K562 (cell line): Measurements from ENCODE around the gene SRSF9.

Experiments
- CREB1 ChIP-seq, 2 experiments: sonication (generic) in 1 of 2; formaldehyde crosslinking in 1 of 2; IDR thresholded peaks; 2 replicates each; pipeline versions ENCODE4 v1.6.1 to v1.8.0; 2012 to 2022; ENCODE audit warnings: inconsistent platforms in 1 of 2, mild to moderate bottlenecking in 1 of 2, missing genetic modification reagents in 1 of 2, moderate library complexity in 1 of 2
- CREM ChIP-seq: IDR thresholded peaks from 2 replicates; pipeline ENCODE4 v1.6.1; 2014; ENCODE audit warnings: antibody characterized with exemption, low read depth
- CTBP1 ChIP-seq: fragments of 450-650 bp; IDR thresholded peaks from 2 replicates; pipeline ENCODE4 v1.6.1; 2016; ENCODE audit warnings: borderline replicate concordance
- FOXA1 ChIP-seq: fragments of 450-650 bp; IDR thresholded peaks from 2 replicates; pipeline ENCODE4 v1.6.1; 2016; ENCODE audit warnings: mild to moderate bottlenecking, borderline replicate concordance
- MAFK ChIP-seq: IDR thresholded peaks from 2 replicates; pipeline ENCODE4 v1.6.1; 2011; ENCODE audit warnings: low read length, improper control_type of control experiment
- POLR2AphosphoS5 ChIP-seq: IDR thresholded peaks from 2 replicates; pipeline ENCODE4 v1.6.1; 2011; ENCODE audit warnings: mild to moderate bottlenecking, low read depth, low read length, moderate library complexity; ENCODE audit not compliant: control insufficient read depth, insufficient read depth
- PREB ChIP-seq: sonication (generic); formaldehyde crosslinking; IDR thresholded peaks from 2 replicates; pipeline ENCODE4 v1.8.1; 2023; ENCODE audit warnings: mild to moderate bottlenecking, missing genetic modification reagents
- SIN3A ChIP-seq, 2 experiments: fragments of 150-350 bp in 1 of 2; IDR thresholded peaks; 2 replicates each; pipeline ENCODE4 v1.6.1; 2011 to 2016; ENCODE audit warnings: borderline replicate concordance in 2 of 2, low read depth in 2 of 2, low read length in 2 of 2, mild to moderate bottlenecking in 2 of 2, moderate library complexity in 2 of 2; ENCODE audit not compliant: control insufficient read depth in 1 of 2
- TAF1 ChIP-seq: IDR thresholded peaks from 2 replicates; pipeline ENCODE4 v1.6.1; 2011; ENCODE audit warnings: mild to moderate bottlenecking, low read length, moderate library complexity; ENCODE audit not compliant: insufficient read depth, control insufficient read depth, severe bottlenecking; ENCODE audit errors: extremely low read depth
- VEZF1 ChIP-seq: fragments of 200-800 bp; sonication (Bioruptor generic); IDR thresholded peaks from 2 replicates; pipeline ENCODE4 v1.6.1; 2017; ENCODE audit warnings: missing genetic modification characterization, missing compliant biosample characterization
- TF ChIP-seq, protein P1 (sequence below), 3 experiments: IDR thresholded peaks in 2 of 3; conservative IDR thresholded peaks in 1 of 3; 2 replicates each; pipeline ENCODE4 v1.5.1; 2011 to 2012; ENCODE audit warnings: low read length in 3 of 3, mild to moderate bottlenecking in 3 of 3, control low read depth in 2 of 3, improper control_type of control experiment in 1 of 3, inconsistent platforms in 1 of 3, low read depth in 1 of 3, mixed read lengths in 1 of 3, moderate library complexity in 1 of 3; ENCODE audit not compliant: insufficient read depth in 2 of 3

- TF ChIP-seq VEZF1 (CRISPR knock-in tag) (no peak), FOXA1 (no peak), CTBP1 (no peak), TAF1 (no peak), CREM (no peak), MAFK (no peak), CREB1 (IDR thresholded peaks at IDR 0.05) (no peak), CREB1 (CRISPR knock-in tag; IDR thresholded peaks at IDR 0.05) (no peak), PREB (no peak), SIN3A (IDR thresholded peaks at IDR 0.05; ENCODE audit: borderline replicate concordance in 2 of 2, control insufficient read depth in 1 of 2, low read depth in 2 of 2, low read length in 2 of 2) (no peak), POLR2AphosphoS5 (no peak)
- TF ChIP-seq, protein P1, sequence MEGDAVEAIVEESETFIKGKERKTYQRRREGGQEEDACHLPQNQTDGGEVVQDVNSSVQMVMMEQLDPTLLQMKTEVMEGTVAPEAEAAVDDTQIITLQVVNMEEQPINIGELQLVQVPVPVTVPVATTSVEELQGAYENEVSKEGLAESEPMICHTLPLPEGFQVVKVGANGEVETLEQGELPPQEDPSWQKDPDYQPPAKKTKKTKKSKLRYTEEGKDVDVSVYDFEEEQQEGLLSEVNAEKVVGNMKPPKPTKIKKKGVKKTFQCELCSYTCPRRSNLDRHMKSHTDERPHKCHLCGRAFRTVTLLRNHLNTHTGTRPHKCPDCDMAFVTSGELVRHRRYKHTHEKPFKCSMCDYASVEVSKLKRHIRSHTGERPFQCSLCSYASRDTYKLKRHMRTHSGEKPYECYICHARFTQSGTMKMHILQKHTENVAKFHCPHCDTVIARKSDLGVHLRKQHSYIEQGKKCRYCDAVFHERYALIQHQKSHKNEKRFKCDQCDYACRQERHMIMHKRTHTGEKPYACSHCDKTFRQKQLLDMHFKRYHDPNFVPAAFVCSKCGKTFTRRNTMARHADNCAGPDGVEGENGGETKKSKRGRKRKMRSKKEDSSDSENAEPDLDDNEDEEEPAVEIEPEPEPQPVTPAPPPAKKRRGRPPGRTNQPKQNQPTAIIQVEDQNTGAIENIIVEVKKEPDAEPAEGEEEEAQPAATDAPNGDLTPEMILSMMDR (IDR thresholded peaks at IDR 0.05 in 2 of 3, conservative IDR thresholded peaks at IDR 0.05 in 1 of 3; ENCODE audit: insufficient read depth in 2 of 3, low read depth in 1 of 3, low read length in 3 of 3), result no peak
Observed at GRCh38 chr12:120515496-120515895, 45.9 kb upstream of the SRSF9 start.
